ENCODE data around the gene CLIP4. TPM values are rescaled to one million over a fixed set of nuclear protein-coding genes. Genes with fewer than 3 reads are reported as not detected.

Gene CLIP4
- polyA plus RNA-seq, 1 experiment, result 71.4 TPM

DNA sequence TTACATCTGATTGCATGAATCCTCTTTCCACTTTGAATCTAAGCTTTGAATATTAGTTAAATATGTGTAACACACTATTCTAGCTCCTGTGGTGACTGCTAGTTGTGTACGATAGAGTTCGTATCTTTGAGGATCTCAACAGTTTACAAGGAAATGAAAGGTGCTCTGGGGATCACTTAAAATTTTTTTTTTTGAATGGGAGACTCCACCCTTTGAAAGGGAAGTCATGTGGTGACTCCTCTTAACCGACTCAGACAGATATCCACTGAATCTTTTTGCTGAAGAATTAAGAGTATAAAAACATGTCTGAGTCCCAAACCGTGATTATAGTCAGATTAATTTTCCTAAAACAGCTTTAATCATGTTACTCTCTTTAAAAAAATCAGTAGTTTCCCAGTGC, 4.0 kb downstream of the CLIP4 start:
- DNase-seq (ENCODE audit: low read depth, low spot score), result no peak
- POLR2A ChIA-PET, result no interaction called here
- Histone ChIP-seq H3K4me3 (ENCODE audit: low read depth, low read length) (no peak overlapping the region), H3K27me3 (ENCODE audit: control insufficient read depth, insufficient read depth, low read length) (no peaks in the 10 kb centered on the region), H3K27ac (ENCODE audit: low read depth, low read length) (no peak overlapping the region), H3K9me3 (ENCODE audit: control insufficient read depth, insufficient read depth, low read length) (no peaks in the 10 kb centered on the region)
- CTCF ChIA-PET, result interaction anchor here (0.5 to 1.2 kb wide), 2 partner anchors 164 to 723 kb away, joined by 3 read pairs; no protein-coding TSS in a partner anchor
- no peak for TF ChIP-seq CTCF (IDR thresholded peaks at IDR 0.05; ENCODE audit: low read depth, low read length)

DNA sequence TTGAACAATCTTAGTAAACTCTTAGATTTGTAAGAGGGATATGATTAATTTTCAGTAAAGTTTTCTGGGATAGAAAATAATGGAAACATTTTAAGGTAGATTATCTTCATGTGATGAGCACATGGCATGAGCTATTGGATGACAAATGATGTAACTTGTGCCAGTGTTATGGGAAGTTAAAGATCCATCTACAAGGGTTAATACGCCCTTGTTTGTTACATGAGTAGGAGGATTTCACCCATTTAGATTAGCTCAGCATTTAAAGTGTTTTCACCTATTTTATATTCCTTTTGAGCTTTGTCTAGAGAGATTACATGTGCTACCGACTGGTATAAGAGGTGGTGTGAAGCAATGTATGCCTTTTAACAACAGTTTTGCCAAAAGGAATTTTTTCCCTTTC, 5.6 kb downstream of the CLIP4 start:
- H3K27me3 ChIP-seq (ENCODE audit: control insufficient read depth, insufficient read depth, low read length), result no peaks in the 10 kb centered on the region
- H3K4me3 ChIP-seq (ENCODE audit: low read depth, low read length), result no peak overlapping the region
- ChIA-PET POLR2A (interaction anchor here (0.5 to 0.7 kb wide), 2 partner anchors 38 to 79 kb away, joined by 3 to 6 read pairs; no protein-coding TSS in a partner anchor), CTCF (no interaction called here)
- peaks cover 9% of the 10 kb centered on the region; the same call in 1 of the 2 replicates for H3K9me3 ChIP-seq (ENCODE audit: control insufficient read depth, insufficient read depth, low read length)
- no peak for DNase-seq (ENCODE audit: low read depth, low spot score)
- TF ChIP-seq CTCF (IDR thresholded peaks at IDR 0.05; ENCODE audit: low read depth, low read length), result no peak
- H3K27ac ChIP-seq (ENCODE audit: low read depth, low read length), result no peak overlapping the region

- H3K27me3 ChIP-seq (ENCODE audit: control insufficient read depth, insufficient read depth, low read length), result no peaks in the 10 kb centered on the region
- no peak for TF ChIP-seq CTCF (IDR thresholded peaks at IDR 0.05; ENCODE audit: low read depth, low read length)
- peaks cover 10% of the 10 kb centered on the region; the same call in 1 of the 2 replicates for H3K9me3 ChIP-seq (ENCODE audit: control insufficient read depth, insufficient read depth, low read length)
- ChIA-PET POLR2A (no interaction called here), CTCF (no interaction called here)
- H3K27ac ChIP-seq (ENCODE audit: low read depth, low read length), result peak overlapping the region; percentile 85
- no peak for DNase-seq (ENCODE audit: low read depth, low spot score)
- no peak overlapping the region for H3K4me3 ChIP-seq (ENCODE audit: low read depth, low read length)
These were observed 8.6 kb downstream of the CLIP4 start for GRCh38 chr2:29123617-29124349.

DNA sequence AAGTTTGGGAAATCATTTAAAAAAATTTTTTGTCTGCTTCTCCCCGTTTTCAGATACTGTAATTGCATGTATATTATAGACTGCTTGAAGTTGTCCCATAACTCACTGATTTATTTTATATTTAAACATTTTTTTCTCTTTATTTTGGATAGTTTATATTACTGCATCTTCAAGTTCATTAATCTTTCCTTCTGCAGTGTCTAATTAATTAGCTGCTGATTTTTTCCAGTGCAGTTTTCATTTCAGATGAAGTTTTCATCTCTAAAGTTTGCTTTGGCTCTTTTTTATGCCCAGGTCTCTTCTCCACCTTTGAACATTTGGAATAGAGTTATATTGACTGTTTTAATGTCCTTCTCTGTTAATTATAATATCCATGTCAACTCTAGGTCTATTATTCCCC, 9.3 kb downstream of the CLIP4 start:
- Histone ChIP-seq H3K9me3 (ENCODE audit: control insufficient read depth, insufficient read depth, low read length) (peaks cover 10% of the 10 kb centered on the region; the same call in 1 of the 2 replicates), H3K27ac (ENCODE audit: low read depth, low read length) (no peak overlapping the region), H3K27me3 (ENCODE audit: control insufficient read depth, insufficient read depth, low read length) (no peaks in the 10 kb centered on the region), H3K4me3 (ENCODE audit: low read depth, low read length) (no peak overlapping the region)
- no peak for TF ChIP-seq CTCF (IDR thresholded peaks at IDR 0.05; ENCODE audit: low read depth, low read length)
- no peak for DNase-seq (ENCODE audit: low read depth, low spot score)
- ChIA-PET CTCF (no interaction called here), POLR2A (no interaction called here)

- POLR2A ChIA-PET, result interaction anchor here (1.2 to 2.5 kb wide), 5 partner anchors 13 to 259 kb away, joined by 3 to 17 read pairs (median 4); partner anchors contain the start of gene TRMT61B
- Histone ChIP-seq H3K9me3 (ENCODE audit: control insufficient read depth, insufficient read depth, low read length) (peaks cover 10% of the 10 kb centered on the region; the same call in 1 of the 2 replicates), H3K27me3 (ENCODE audit: control insufficient read depth, insufficient read depth, low read length) (no peaks in the 10 kb centered on the region), H3K27ac (ENCODE audit: low read depth, low read length) (peak overlapping the region; percentile 97), H3K4me3 (ENCODE audit: low read depth, low read length) (peak overlapping the region; percentile 43)
- no peak for TF ChIP-seq CTCF (IDR thresholded peaks at IDR 0.05; ENCODE audit: low read depth, low read length)
- DNase-seq (ENCODE audit: low read depth, low spot score), result no peak
- CTCF ChIA-PET, result interaction anchor here (1.1 to 2.0 kb wide), 5 partner anchors 13 to 174 kb away, joined by 3 to 12 read pairs (median 6); no protein-coding TSS in a partner anchor
These were observed 14.5 kb downstream of the CLIP4 start for GRCh38 chr2:29129586-29130281.
